HG02623 (cell line): Measurements from ENCODE around the gene OLAH.
"Not testable (repeated sequence)": the region's sequence is repeated elsewhere in the genome, so short reads cannot be mapped to it uniquely, and the experiment has no call there.

ENCODE experiments used
- ATAC-seq: cut with Tn5 transposase; IDR thresholded peaks from one replicate; pipeline ENCODE4 v1.9.1; 2021; ENCODE audit warnings: moderate library complexity; ENCODE audit not compliant: unreplicated experiment

The OLAH gene

DNA sequence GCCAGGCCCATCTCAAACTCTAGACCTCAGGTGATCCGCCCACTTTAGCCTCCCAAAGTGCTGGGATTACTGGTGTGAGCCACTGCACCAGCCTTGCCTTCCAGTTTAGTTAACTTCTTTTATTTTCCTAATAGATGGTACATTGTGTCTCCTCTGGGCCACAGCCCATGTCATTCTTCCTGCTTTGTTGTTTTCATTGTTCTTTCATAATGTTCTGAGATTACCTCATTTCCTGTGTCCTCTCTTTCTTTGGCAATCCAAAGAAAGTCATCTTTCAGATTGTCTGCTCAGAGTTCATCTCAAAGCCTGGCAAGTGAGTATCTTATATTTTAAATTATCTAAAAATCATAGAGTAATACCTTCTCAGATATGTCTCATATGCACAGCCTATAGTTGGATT is at the start of gene OLAH:
Gene OLAH, plus strand, starts transcription at position 270 of the 400 bp plus-strand sequence. CDS start 3,346 bp downstream, outside the sequence.
- ATAC-seq, result no peak

DNA sequence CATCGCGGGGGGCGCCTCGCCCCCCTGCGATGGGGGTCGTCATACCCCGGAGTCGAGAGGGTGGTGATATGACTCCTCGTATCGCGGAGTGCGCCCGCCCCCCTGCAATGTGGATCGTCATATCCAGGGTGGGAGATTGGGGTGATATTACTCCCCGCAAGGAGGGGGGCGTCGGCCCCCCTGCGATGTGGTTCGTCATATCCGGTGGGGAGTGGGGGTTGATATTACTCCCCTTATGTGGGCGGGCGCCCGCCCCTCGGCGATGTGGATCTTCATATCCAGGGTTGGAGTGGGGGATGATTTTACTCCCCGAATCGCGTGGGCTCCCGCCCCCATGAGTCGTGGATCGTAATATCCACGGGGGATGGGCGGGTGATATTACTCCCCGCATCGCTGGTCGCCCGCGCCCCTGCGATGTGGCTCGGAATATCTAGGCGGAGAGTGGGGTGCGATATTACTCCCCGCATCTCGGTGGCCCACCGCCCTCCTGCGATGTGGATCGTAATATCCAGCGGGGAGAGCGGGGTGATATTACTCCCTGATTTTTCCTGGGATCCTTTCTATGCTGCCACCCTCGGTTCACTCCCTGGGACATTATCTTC is 47.7 kb upstream of the OLAH start:
- ATAC-seq, result no peak

DNA sequence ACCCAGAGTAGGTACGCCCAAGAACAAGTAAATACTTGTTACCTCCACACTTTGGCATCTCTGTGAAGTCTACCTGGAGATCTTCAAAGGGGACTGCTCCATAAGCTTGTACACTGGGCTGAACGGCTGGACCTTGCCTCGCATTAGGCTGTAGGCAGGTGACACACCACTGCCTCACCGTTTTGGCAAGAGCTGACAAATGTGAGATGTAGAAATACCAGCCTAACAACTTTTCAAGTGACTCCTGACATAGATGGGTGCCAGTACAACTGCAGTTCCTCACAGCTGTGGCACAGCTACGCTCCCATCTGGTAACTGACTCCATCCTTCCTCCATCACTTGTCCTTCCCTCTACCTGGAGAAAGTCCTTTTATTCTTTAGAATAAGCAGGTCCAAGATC is 30.2 kb upstream of the OLAH start:
- not testable (repeated sequence) for ATAC-seq

DNA sequence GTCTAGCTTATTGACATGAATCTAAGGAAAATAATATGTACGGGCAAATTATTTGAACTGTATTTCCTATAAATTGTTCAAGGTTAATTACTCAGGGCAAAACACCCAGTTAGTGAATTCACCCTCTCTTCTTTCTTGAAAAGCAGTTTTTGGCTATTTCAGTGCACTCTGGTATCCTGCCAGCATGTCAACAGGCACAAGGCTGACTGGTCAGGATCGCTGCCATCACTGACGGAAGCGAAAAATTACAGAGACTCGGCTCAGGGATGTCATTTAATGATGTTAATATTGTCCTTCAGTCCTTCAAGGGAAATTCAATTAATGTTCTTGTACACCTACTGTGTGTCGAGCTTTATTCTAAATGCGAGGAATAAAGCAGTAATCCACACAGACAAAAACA is 28.3 kb upstream of the OLAH start:
- ATAC-seq, result no peak

DNA sequence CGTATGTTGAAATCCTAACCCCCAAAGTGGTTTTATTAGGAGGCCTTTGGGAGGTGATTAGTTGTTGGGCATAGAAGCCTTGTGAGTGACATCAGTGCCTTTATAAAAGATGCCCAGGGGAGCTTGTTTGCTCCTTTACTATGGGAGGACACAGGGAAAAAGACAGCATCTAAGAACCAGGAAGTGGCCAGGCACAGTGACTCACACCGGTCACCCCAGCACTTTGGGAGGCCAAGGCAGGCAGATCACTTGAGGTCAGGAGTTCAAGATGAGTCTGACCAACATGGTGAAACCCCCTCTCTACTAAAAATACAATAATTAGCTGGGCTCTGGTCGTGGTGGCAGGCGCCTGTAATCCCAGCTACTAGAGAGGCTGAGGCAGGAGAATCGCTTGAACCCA is 22.8 kb upstream of the OLAH start:
- not testable (repeated sequence) for ATAC-seq

DNA sequence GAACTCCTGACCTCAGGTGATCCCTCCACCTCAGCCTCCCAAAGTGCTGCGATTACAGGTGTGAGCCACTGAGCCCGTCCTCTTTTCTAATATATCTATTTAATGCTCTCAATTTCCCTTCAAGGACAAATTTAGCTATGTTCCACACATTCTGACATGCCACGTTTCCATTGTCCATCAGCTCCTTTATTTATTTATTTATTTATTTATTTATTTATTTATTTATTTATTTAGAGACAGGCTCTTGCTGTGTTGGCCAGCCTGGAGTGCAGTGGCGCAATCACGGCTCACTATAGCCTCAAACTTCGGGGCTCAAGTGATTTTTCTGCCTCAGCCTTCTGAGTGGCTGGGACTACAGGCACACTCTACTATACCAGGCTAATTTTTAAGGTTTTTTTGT is 20.7 kb upstream of the OLAH start:
- not testable (repeated sequence) for ATAC-seq

DNA sequence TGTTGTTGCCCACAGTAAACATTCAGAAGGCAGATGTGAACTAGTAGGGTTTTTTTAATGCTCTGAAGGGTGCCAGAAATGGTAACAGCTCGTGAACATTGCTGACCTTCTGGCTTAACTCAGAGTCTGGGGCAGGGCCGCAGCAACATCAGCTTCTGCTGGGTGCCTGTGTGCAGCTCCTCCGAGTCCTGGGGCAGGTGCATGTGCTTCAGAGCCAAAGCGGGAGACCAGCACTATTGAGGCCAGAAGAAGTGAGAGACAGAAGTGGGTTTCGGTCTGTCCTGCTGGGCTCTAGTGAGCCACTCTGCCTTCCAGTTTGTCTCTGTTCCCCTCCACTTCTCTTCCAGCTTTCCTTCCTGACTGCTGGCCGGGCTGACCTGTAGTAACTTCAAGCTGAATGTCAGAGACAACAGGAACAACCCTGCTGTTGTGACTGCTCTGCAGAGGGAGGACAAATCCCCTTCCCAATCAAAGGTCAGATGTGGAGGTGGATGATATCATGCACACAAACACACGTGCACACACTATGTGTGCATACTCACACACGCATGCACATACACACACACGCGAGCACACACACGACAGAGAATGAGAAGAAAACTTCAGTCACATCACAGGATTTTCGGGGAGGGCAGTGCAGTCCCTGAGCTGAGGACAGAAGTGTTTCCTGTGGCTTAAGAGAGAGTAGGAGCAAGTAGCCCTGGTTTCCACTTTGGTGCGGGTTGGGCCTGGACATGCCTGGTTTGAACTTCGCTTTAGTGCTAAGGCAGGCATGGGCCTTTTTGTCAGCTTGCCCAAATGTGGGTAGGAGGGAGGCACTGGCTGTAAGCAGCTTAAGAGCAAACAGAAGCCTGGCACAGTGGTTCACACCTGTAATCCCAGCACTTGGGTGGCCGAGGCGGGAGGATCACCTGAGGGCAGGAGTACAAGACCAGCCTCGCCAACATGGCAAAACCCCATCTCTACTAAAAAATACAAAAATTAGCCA is 19.4 kb upstream of the OLAH start:
- ATAC-seq, result not testable (repeated sequence)

DNA sequence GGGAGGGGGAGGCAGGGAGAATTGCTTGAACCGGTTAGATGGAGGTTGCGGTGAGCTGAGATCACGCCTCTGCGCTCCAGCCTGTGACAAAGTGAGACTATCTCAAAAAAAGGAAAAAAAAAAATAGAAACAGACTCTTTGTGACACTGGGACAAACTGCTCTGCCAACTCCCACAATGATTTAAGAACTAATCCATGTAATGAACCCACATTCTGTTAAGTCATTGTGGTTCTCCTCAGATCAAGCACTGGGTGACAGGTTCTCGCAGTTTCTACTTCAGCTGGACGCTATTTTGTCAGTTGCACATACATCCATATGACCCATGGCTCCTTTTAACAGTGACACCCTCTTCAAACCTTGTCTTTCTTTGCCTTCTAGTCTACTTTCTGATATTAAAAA is 18.7 kb upstream of the OLAH start:
- ATAC-seq, result not testable (repeated sequence)

DNA sequence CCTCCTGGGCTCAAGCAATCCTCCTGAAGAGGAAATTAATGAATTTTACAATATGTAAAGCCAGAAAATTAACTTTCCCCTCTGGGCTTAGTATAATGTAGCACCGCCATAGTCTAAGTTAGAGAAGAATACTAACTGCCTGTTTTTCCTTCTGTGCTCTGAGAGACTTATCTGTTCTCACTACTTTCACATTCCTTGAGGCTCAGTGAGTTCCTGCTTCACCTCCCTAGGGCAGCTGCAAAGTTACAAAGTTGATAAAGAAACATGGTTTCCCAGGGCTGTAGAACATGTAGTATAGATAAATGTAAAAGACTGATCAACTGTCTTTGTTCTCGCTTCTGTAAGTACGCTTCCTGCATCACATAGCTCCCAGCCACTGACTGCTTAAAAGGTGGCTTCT is 16.0 kb upstream of the OLAH start:
- no peak for ATAC-seq

DNA sequence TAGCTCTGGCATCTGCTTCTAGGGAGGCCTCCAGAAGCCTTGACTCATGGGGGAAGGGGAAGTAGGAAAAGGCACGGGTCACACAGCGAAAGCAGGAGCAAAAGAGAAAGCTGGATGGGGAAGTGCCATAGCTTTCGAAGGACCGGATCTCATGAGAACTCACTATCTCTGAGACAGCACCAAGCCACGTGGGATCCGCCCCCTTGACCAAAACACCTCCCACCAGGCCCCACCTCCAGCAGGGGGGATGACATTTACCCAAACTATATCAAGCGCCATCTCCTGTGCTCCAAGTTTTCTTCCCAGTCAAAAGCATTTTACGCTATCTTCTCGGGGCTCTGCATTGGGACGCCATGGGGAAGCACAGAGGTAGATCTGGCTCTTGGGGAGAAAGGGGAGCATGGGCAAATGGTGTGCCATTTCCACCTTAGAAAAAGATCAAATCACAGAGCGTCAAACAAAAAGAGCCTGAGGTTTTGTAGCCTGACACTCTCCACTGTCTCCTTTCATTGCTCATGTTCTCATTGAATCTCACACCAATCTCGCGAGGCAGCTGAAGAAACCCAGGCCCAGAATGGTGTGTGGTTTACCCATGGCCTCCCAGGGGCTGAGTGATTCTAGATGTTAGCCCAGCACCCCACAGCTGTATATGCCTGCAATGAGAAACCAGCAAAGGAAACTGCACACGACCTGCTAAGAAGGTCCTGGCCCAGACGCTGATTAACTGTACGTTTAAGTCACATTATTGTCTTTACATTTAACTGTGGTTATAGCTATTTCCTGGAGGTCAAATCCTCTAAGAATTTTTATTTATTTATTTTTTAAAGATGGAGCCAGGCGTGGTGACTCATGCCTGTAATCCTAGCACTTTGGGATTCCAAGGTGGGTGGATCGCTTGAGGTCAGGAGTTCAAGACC is 8.1 kb upstream of the OLAH start:
- no peak for ATAC-seq

DNA sequence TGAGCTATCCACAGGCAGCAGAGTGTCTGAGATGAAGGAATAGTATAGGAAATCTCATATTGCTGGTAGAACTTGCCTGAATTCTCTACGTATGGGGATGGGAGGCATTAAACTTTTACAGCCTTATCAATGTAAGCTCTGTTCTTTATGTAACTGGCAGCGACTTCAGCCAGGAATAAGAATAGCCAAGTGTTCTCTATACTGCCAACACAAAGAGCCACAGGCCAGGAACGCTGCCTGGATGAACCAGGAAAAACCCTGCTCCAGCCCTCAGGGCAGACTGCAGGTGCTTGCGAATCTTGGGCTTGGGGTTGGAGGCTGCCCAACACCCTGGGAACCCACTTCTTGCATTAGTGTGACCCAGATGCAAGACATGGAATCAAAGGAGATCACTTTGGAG is 6.1 kb upstream of the OLAH start:
- ATAC-seq, result no peak

DNA sequence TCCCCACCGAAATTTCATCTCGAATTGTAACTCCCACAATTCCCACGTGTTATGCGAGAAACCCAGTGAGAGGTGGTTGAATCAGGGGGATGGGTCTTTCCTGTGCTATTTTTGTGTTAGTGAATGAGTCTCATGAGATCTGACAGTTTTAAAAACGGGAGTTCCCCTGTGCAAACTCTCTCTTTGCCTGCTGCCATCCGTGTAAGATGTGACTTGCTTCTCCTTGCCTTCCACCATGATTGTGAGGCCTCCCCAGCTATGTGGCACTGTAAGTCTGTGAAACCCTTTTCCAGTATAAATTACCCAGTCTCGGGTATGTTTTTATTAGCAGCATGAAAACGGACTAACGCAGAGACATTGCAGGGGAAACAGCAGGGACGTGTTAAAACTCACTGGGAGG is 5.3 kb upstream of the OLAH start:
- ATAC-seq, result no peak

DNA sequence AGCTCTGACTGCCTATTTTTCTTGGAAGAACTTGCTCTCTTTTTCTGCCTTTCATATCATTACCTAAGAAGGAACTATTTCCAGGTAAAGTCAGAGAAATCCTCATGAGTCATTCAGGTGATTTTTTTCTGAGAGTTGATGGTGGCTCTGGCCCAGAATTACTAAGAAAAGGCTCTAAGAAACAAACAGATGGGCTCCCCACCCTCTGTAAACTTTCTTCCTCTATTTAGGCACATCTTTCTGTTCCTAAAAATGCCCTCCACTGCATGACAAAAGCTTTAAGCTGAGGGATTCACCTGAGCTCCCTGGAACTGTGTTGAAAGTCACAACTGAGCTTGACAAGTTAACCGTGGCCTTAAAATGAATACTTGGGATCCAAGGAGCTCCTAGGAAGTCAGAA is 1.6 kb downstream of the OLAH start:
- no peak for ATAC-seq

DNA sequence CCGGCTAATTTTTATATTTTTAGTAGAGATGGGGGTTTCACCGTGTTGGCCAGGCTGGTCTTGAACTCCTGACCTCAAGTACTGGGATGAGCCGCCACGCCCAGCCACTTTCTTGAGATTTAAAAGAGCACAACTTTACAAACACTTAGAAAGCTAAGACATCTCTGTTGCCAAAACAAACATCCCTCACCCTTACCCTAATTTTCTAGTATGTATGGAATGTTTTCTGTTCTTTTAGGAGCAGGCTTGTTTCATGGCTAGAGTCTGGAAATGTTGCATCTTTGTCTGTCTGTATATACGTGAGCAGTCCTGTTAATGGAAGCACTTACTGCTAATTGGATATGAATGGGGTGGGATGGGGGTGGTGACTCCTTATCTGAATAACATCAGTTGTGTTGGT is 2.9 kb downstream of the OLAH start:
- ATAC-seq, result no peak

DNA sequence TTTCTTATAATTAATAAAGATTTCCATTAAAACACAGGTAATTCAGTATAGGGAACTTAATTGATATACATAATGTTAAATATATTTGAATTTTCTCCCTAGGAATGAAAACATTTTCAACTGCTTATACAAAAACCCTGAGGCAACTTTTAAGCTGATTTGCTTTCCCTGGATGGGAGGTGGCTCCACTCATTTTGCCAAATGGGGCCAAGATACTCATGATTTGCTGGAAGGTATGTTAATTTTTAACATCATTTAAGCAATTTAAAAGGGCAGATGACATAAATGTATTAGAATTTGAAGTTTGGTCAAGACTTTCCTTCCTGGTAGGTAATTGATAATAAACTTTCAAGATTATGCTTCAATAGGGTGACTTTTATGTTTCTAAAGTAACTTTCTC is 5.8 kb downstream of the OLAH start:
- no peak for ATAC-seq

DNA sequence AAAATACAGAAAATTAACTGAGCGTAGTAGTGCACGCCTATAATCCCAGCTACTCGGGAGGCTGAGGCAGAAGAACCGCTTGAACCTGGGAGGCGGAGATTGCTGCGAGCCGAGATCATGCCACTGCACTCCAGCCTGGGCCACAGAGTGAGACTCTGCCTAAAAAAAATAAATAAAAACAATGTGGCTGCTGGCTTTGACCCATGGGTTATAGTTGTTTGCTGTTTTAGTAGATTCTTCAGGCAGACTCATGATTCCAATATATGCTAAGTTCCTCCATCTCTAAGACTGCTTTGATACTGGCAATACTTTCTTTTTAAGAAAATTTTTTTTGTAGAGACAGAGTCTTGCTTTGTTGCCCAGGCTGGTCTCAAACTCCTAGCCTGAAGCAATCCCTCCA is 8.4 kb downstream of the OLAH start:
- no peak for ATAC-seq

DNA sequence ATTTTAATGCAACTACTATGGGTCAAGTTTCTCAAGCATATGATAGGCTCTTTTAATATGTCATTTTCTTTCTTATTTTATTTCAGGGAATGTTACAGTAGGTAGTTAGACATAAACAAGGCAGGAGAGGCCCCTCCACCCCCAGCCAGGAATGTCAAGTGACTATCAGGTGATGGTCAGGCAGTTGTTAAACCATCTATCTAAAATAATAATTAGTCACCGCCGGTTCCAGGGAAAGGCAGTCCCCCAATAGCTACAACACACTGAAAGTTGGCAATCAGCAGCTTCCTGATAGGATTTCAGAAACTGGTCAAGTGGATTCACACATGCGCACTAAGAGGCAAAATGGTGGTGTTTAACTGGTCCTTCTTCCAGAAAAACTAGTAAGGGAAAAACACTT is 9.3 kb downstream of the OLAH start:
- no peak for ATAC-seq

DNA sequence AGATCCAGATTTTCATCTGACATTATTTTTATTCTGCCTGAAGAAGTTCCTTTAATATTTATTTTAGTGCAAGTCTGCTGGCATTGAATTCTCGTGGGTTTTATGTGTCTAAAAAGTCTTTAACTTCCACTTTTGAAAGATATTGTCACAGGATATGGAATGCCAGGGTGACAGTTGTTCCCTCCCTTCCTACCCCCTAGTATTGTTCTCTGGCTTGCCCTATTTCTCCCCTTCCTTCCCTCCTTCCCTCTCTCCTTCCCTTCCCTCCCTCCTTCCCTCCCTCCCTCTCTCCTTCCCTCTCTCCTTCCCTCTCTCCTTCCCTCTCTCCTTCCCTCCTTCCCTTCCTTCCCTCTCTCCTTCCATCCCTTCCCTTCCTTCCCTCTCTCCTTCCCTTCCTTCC is 14.9 kb downstream of the OLAH start:
- ATAC-seq, result no peak

DNA sequence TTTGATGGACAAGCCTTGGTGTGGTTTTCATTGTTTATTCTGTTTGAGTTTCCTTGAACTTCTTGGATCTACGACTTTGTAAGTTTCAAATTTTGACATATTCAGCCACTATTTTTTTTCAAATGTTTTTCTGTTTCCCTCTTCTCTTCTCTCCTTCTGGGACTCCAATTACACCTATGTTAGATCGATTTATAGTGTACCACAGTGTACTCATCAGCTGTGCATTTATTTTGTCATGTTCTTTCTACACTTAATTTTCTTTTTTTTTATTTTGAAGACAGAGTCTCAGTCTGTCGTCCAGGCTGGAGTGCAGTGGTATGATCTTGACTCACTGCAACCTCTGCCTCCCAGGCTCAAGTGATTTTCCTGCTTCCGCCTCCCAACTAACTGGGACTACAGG is 16.2 kb downstream of the OLAH start:
- ATAC-seq, result no peak

DNA sequence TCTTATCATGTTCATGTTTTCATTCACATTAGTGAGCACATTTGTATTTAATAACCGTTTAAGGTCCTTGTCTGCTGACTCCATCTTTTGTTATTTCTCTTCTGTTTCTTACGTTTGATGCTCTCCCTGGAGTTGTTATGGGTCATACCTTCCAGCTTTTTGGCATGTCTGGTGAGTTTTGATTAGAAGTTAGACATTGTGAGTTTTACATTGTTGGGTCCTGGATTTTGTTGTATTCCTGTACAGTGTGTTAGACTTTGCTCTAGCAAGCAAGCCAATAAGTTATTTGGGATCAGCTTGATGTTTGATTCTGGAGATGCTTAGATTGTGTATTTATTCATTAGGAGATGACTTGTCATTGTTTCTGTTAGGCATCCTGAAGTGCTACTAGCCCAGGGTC is 16.9 kb downstream of the OLAH start:
- no peak for ATAC-seq

DNA sequence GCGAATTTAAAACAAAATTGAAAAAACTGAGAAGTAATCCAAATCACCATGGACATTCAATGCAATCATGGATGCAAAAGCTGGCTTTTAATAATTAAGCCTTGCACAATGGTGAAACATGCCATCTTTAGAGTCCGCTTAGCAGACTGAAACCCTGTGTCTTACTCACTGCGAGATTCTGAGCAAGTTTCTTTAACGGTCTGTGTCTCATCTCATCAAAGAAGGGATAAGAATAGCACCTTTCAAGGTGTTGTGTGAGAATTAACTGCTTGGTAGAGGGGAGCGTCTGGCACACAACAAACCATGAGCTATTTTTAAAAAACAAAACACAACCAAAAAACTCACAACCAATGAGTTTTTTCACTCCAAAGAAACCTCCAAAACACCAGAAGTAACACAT is 23.4 kb downstream of the OLAH start:
- no peak for ATAC-seq
